Kidney (tissue), 14 donors: Measurements from ENCODE around the gene HDAC9. TPM values are rescaled to one million over a fixed set of nuclear protein-coding genes. Genes with fewer than 3 reads are reported as not detected.

Experiments
- DNase-seq, 5 donors: peaks; one replicate each; pipeline ENCODE4 v3.0.0-alpha.2; 2013 to 2020
- FAIRE-seq: peaks from 2 replicates; lab custom pipeline; 2012; peaks lifted over from hg19 to GRCh38; lab: Jason Lieb, UNC
- H3K27ac ChIP-seq, 2 donors: one replicate each; pipeline ENCODE4 v1.7.0; 2013; ENCODE audit warnings: low read depth in 2 of 2, low read length in 2 of 2, inconsistent platforms in 1 of 2
- H3K27me3 ChIP-seq: one replicate; pipeline ENCODE4 v1.7.1; 2013; ENCODE audit warnings: low read length, inconsistent platforms; ENCODE audit not compliant: control insufficient read depth, insufficient read depth
- H3K36me3 ChIP-seq, 3 donors: one replicate each; pipeline versions ENCODE4 v1.7.0 to v1.7.1; 2013; ENCODE audit warnings: low read length in 3 of 3, control low read depth in 1 of 3, inconsistent platforms in 1 of 3; ENCODE audit not compliant: insufficient read depth in 3 of 3, control insufficient read depth in 2 of 3
- H3K4me1 ChIP-seq, 3 donors: one replicate each; pipeline versions ENCODE4 v1.7.0 to v1.7.1; 2013; ENCODE audit warnings: low read length in 3 of 3, inconsistent platforms in 1 of 3, low read depth in 1 of 3; ENCODE audit not compliant: control insufficient read depth in 2 of 3, insufficient read depth in 2 of 3
- H3K4me3 ChIP-seq, 3 donors: one replicate each; pipeline versions ENCODE4 v1.7.0 to v1.8.1; 2013; ENCODE audit warnings: low read length in 3 of 3, control low read depth in 1 of 3, inconsistent platforms in 1 of 3
- H3K9ac ChIP-seq, 3 donors: one replicate each; pipeline versions ENCODE4 v1.7.0 to v1.7.1; 2013; ENCODE audit warnings: low read length in 3 of 3, control low read depth in 1 of 3, inconsistent platforms in 1 of 3
- H3K9me3 ChIP-seq, 3 donors: one replicate each; pipeline versions ENCODE4 v1.7.0 to v1.7.1; 2013; ENCODE audit warnings: low read length in 3 of 3, control low read depth in 1 of 3, inconsistent platforms in 1 of 3; ENCODE audit not compliant: control insufficient read depth in 2 of 3, insufficient read depth in 1 of 3
- CTCF ChIP-seq: IDR thresholded peaks from 3 replicates; pipeline ENCODE4 v1.5.1; 2012; ENCODE audit warnings: mild to moderate bottlenecking, moderate library complexity, borderline replicate concordance; ENCODE audit not compliant: insufficient read depth; ENCODE audit errors: extremely low read depth
- intact Hi-C: fragments of 100-400 bp; cut with DNase I; formaldehyde crosslinking; loops from one replicate; pipeline ENCODE4 v1.11.1; 2022
- polyA plus RNA-seq: library from polyadenylated mRNA; stranded (reverse); fragments of 350-450 nt; fragmentation: Illumina TruSeq; extraction: RNeasy Lipid Tissue Mini Kit (QIAGEN cat#74804); gene quantifications from one replicate; pipeline ENCODE4 v1.2.3, GENCODE V29; 2014; ENCODE audit warnings: low read depth, low replicate concordance; ENCODE audit not compliant: insufficient read depth
- total RNA-seq: library from RNA; stranded (reverse); fragmentation: NEBNext Ultra II Directional; extraction: Animal tissue kit (Norgen Biotek cat#: 25700); gene quantifications from one replicate; pipeline ENCODE4 v1.2.1, GENCODE V29; 2021
- donor health status: control.
- donor health status: control.
- donor health status: control.
- donor health status: control.
- donor health status: control.
- donor health status: DM: yes; HTN: yes; CAD: no.
- donor health status: Normal renal cell carcinoma (clear cell type).

HDAC9 gene
- total and polyA plus RNA-seq, 2 donors from 2014 or later = 2.1 to 22.1 TPM

GRCh38 chr7:18497082-18497481, 1.5 kb downstream of the HDAC9 start:
- no peaks in the 10 kb centered on the region for H3K4me1 ChIP-seq
- intact Hi-C loops = no loop called here

GRCh38 chr7:18497800-18498199, 2.3 kb downstream of the HDAC9 start:
- Histone ChIP-seq H3K4me3 (no peak overlapping the region), H3K4me1 (no peaks in the 10 kb centered on the region), H3K9me3 (no peaks in the 10 kb centered on the region), H3K27ac (no peak overlapping the region), H3K36me3 (no peaks in the 10 kb centered on the region), H3K27me3 (no peaks in the 10 kb centered on the region), H3K9ac (no peak overlapping the region)
- no peak for FAIRE-seq
- DNase-seq = no peak
- TF ChIP-seq CTCF = no peak
- intact Hi-C loops = no loop called here

More at GRCh38 chr7:18497082-18497481, 1.5 kb downstream of the HDAC9 start:
- no peak for FAIRE-seq
- Histone ChIP-seq H3K27me3 (no peaks in the 10 kb centered on the region), H3K9ac (no peak overlapping the region), H3K4me3 (no peak overlapping the region), H3K36me3 (no peaks in the 10 kb centered on the region), H3K27ac (no peak overlapping the region), H3K9me3 (no peaks in the 10 kb centered on the region)
- no peak for TF ChIP-seq CTCF
- no peak for DNase-seq

GRCh38 chr7:18498341-18498740, 2.8 kb downstream of the HDAC9 start:
- H3K4me1 ChIP-seq = no peaks in the 10 kb centered on the region
- H3K27ac ChIP-seq = no peak overlapping the region
- DNase-seq (no peak), FAIRE-seq (no peak)
- H3K36me3 ChIP-seq = no peaks in the 10 kb centered on the region
- no peaks in the 10 kb centered on the region for H3K27me3 ChIP-seq
- no peak for TF ChIP-seq CTCF
- no peak overlapping the region for H3K9ac ChIP-seq
- H3K4me3 ChIP-seq = no peak overlapping the region
- no peaks in the 10 kb centered on the region for H3K9me3 ChIP-seq
- intact Hi-C loops = no loop called here
